OCI-LY7 (cell line): Measurements from ENCODE around the gene PILRB. TPM values are rescaled to one million over a fixed set of nuclear protein-coding genes. Genes with fewer than 3 reads are reported as not detected.

Experiments used
- BruUV-seq: library from RNA; stranded (reverse); fragments of 400-500 nt; replicated peaks from 2 replicates; lab custom pipeline; 2021; lab: Mats Ljungman, UMichigan
- CTCF ChIA-PET: fragments of 300-600 bp; sonication (Branson Sonifier 250); formaldehyde crosslinking; loops from one replicate; lab custom pipeline; 2022; ENCODE audit warnings: antibody characterized with exemption; ENCODE audit not compliant: unreplicated experiment; lab: Charles Lee
- POLR2A ChIA-PET: fragments of 300-600 bp; sonication (Branson Sonifier 250); formaldehyde crosslinking; loops from one replicate; lab custom pipeline; 2022; ENCODE audit warnings: antibody characterized with exemption; lab: Charles Lee
- DNase-seq: peaks from one replicate; pipeline ENCODE4 v3.0.0-alpha.2; 2015; ENCODE audit warnings: low spot score
- H2AFZ ChIP-seq: fragments of 200-600 bp; sonication (generic), shearing (Covaris generic); 2 replicates; pipeline ENCODE4 v1.6.1; 2014; ENCODE audit warnings: mild to moderate bottlenecking, antibody characterized with exemption, low read length, moderate library complexity
- H3K27ac ChIP-seq: fragments of 200-600 bp; sonication (generic); 2 replicates; pipeline ENCODE4 v1.5.1; 2014; ENCODE audit warnings: mixed run types, low read depth, mild to moderate bottlenecking, moderate library complexity, low read length, inconsistent platforms; ENCODE audit not compliant: poor library complexity, severe bottlenecking
- H3K36me3 ChIP-seq: fragments of 200-600 bp; sonication (generic); 2 replicates; pipeline ENCODE4 v1.6.1; 2014; ENCODE audit warnings: mild to moderate bottlenecking, antibody characterized with exemption, low read length, moderate library complexity, mixed read lengths; ENCODE audit not compliant: insufficient read depth
- H3K4me1 ChIP-seq: fragments of 200-600 bp; sonication (generic); 2 replicates; pipeline ENCODE4 v1.5.1; 2014; ENCODE audit warnings: mild to moderate bottlenecking, low read length; ENCODE audit not compliant: insufficient read depth, poor library complexity, severe bottlenecking
- H3K4me2 ChIP-seq: fragments of 200-600 bp; sonication (generic); 2 replicates; pipeline ENCODE4 v1.6.1; 2014; ENCODE audit warnings: mild to moderate bottlenecking, low read length
- H3K4me3 ChIP-seq: fragments of 200-600 bp; sonication (generic); 2 replicates; pipeline ENCODE4 v1.5.1; 2014; ENCODE audit warnings: mild to moderate bottlenecking, low read depth, low read length; ENCODE audit not compliant: poor library complexity, severe bottlenecking
- H3K79me2 ChIP-seq: fragments of 200-600 bp; sonication (generic); 2 replicates; pipeline ENCODE4 v1.6.1; 2016; ENCODE audit warnings: low read depth, mild to moderate bottlenecking, low read length, moderate library complexity, mixed read lengths; ENCODE audit not compliant: insufficient read depth
- H3K9me2 ChIP-seq: fragments of 200-600 bp; sonication (generic); 2 replicates; pipeline ENCODE4 v1.6.1; 2016; ENCODE audit warnings: mild to moderate bottlenecking, low read length, mixed read lengths; ENCODE audit not compliant: insufficient read depth
- H3K9me3 ChIP-seq: fragments of 200-600 bp; sonication (generic); 2 replicates; pipeline ENCODE4 v1.6.1; 2014; ENCODE audit warnings: mild to moderate bottlenecking, mixed run types, low read length, mixed read lengths
- H4K20me1 ChIP-seq: fragments of 200-600 bp; sonication (generic); 2 replicates; pipeline ENCODE4 v1.6.1; 2014; ENCODE audit warnings: mild to moderate bottlenecking, antibody characterized with exemption, low read length, moderate library complexity, mixed read lengths; ENCODE audit not compliant: insufficient read depth
- EZH2phosphoT487 ChIP-seq: fragments of 200-600 bp; sonication (generic); IDR thresholded peaks from 2 replicates; pipeline ENCODE4 v1.6.1; 2018; ENCODE audit warnings: low read depth, borderline replicate concordance, mild to moderate bottlenecking, mixed run types, antibody characterized with exemption, low read length, moderate library complexity, mixed read lengths
- intact Hi-C: fragments of 100-400 bp; cut with micrococcal nuclease; formaldehyde crosslinking; loops from one replicate; pipeline ENCODE4 v1.10.0; 2022; ENCODE audit not compliant: unreplicated experiment
- small RNA-seq: library from RNA; depleted of rRNA; stranded (forward); fragments of <200 nt; gene quantifications from one replicate; pipeline ENCODE3, GENCODE V24; 2014
- total RNA-seq, 2 experiments: library from RNA; depleted of rRNA in 1 of 2; stranded (reverse); fragments of >200 nt in 1 of 2; shearing (Covaris generic) in 1 of 2; gene quantifications; 2 replicates each; pipeline ENCODE4 v1.2.3, GENCODE V29; 2014 to 2022
- TF ChIP-seq, protein P1 (sequence below): fragments of 200-600 bp; sonication (generic); conservative IDR thresholded peaks from 2 replicates; pipeline ENCODE4 v1.5.1; 2014; ENCODE audit warnings: mild to moderate bottlenecking, antibody characterized with exemption, low read length, moderate library complexity, mixed read lengths

Gene PILRB
- total RNA-seq, 2 experiments from 2014 or later, result 95.0 to 102 TPM

DNA sequence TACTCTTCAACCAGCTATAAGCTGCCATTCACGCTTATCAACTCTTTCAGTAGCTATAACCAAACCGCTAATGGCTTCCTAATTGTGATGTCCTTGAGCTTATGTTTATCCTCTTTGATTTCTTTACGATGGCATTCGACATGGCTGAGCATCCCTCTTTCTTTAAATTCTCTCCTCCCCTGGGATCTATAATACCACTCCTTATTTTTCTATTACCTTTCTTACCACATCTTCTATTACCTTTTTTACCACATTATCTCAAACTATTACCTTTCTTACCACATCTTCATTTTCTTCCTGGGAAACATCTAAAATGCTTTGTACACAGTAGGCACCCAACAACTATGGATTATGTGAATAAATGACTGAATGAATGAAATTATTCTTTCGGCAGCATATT lies 57.5 kb downstream of the PILRB start:
- Histone ChIP-seq H3K4me3 (no peak overlapping the region), H2AFZ (no peak overlapping the region), H3K4me1 (peaks cover 23% of the 10 kb centered on the region), H3K4me2 (no peak overlapping the region), H3K36me3 (no peaks in the 10 kb centered on the region), H4K20me1 (no peaks in the 10 kb centered on the region), H3K9me3 (no peaks in the 10 kb centered on the region), H3K9me2 (no peaks in the 10 kb centered on the region), H3K79me2 (no peaks in the 10 kb centered on the region), H3K27ac (no peak overlapping the region)
- CTCF ChIA-PET, result interaction anchor here (0.6 kb wide), 1 partner anchor 8 kb away, joined by 3 read pairs; no protein-coding TSS in a partner anchor
- POLR2A ChIA-PET, result interaction anchor here (0.5 to 1.4 kb wide), 3 partner anchors 13 to 694 kb away, joined by 4 to 5 read pairs (median 4); partner anchors contain the start of gene ZCWPW1
- DNase-seq, result no peak
- BruUV-seq, result no TSS peak
- intact Hi-C loops, result no loop called here
- TF ChIP-seq, protein P1, sequence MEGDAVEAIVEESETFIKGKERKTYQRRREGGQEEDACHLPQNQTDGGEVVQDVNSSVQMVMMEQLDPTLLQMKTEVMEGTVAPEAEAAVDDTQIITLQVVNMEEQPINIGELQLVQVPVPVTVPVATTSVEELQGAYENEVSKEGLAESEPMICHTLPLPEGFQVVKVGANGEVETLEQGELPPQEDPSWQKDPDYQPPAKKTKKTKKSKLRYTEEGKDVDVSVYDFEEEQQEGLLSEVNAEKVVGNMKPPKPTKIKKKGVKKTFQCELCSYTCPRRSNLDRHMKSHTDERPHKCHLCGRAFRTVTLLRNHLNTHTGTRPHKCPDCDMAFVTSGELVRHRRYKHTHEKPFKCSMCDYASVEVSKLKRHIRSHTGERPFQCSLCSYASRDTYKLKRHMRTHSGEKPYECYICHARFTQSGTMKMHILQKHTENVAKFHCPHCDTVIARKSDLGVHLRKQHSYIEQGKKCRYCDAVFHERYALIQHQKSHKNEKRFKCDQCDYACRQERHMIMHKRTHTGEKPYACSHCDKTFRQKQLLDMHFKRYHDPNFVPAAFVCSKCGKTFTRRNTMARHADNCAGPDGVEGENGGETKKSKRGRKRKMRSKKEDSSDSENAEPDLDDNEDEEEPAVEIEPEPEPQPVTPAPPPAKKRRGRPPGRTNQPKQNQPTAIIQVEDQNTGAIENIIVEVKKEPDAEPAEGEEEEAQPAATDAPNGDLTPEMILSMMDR, result no peak
- no peak for TF ChIP-seq EZH2phosphoT487

Small RNAs within 50 kb of the gene (small RNA-seq; reads per million reads assigned to genes)
- not detected for gene RF00019

Other genes with a start within 250 kb of the PILRB start
- gene TAF6, start 238.8 kb upstream of the PILRB start, total RNA-seq (2014; rRNA removed; shearing (Covaris generic)), result 28.0 and 35.4 TPM in 2 replicates
- gene TAF6, start 238.8 kb upstream of the PILRB start, total RNA-seq (2022), result 71.0 and 76.5 TPM in 2 replicates
- 20.9 and 24.5 TPM in 2 replicates for gene CNPY4, start 238.5 kb upstream of the PILRB start, total RNA-seq (2014; rRNA removed; shearing (Covaris generic))
- gene CNPY4, start 238.5 kb upstream of the PILRB start, total RNA-seq (2022), result 25.8 and 26.7 TPM in 2 replicates
- gene MBLAC1, start 231.2 kb upstream of the PILRB start, total RNA-seq (2014; rRNA removed; shearing (Covaris generic)), result 4.4 and 4.8 TPM in 2 replicates
- gene MBLAC1, start 231.2 kb upstream of the PILRB start, total RNA-seq (2022), result 3.7 and 4.5 TPM in 2 replicates
- 243 and 263 TPM in 2 replicates for gene LAMTOR4, start 209.2 kb upstream of the PILRB start, total RNA-seq (2014; rRNA removed; shearing (Covaris generic))
- 207 and 237 TPM in 2 replicates for gene LAMTOR4, start 209.2 kb upstream of the PILRB start, total RNA-seq (2022)
- 30.6 and 38.8 TPM in 2 replicates for gene TRAPPC14, start 199.4 kb upstream of the PILRB start, total RNA-seq (2014; rRNA removed; shearing (Covaris generic))
- gene TRAPPC14, start 199.4 kb upstream of the PILRB start, total RNA-seq (2022), result 41.6 and 49.9 TPM in 2 replicates
- gene GAL3ST4, start 189.5 kb upstream of the PILRB start, total RNA-seq (2014; rRNA removed; shearing (Covaris generic)), result 3.9 and 4.6 TPM in 2 replicates
- gene GAL3ST4, start 189.5 kb upstream of the PILRB start, total RNA-seq (2022), result 5.2 and 6.1 TPM in 2 replicates
- 20.2 and 33.2 TPM in 2 replicates for gene GPC2, start 180.7 kb upstream of the PILRB start, total RNA-seq (2014; rRNA removed; shearing (Covaris generic))
- 23.2 and 31.7 TPM in 2 replicates for gene GPC2, start 180.7 kb upstream of the PILRB start, total RNA-seq (2022)
- gene STAG3, start 180.2 kb upstream of the PILRB start, total RNA-seq (2014; rRNA removed; shearing (Covaris generic)), result 56.1 and 82.8 TPM in 2 replicates
- 70.2 and 79.2 TPM in 2 replicates for gene STAG3, start 180.2 kb upstream of the PILRB start, total RNA-seq (2022)
- 61.5 and 83.3 TPM in 2 replicates for gene PVRIG, start 138.2 kb upstream of the PILRB start, total RNA-seq (2014; rRNA removed; shearing (Covaris generic))
- gene PVRIG, start 138.2 kb upstream of the PILRB start, total RNA-seq (2022), result 86.6 and 99.4 TPM in 2 replicates
- not detected in 2 replicates for gene SPDYE3, start 50.4 kb upstream of the PILRB start, total RNA-seq (2014; rRNA removed; shearing (Covaris generic))
- not detected in 2 replicates for gene SPDYE3, start 50.4 kb upstream of the PILRB start, total RNA-seq (2022)
- gene PILRA, start 15.4 kb downstream of the PILRB start, total RNA-seq (2014; rRNA removed; shearing (Covaris generic)), result 6.4 and 8.0 TPM in 2 replicates
- 13.5 and 16.0 TPM in 2 replicates for gene PILRA, start 15.4 kb downstream of the PILRB start, total RNA-seq (2022)
- gene ZCWPW1, start 70.6 kb downstream of the PILRB start, total RNA-seq (2014; rRNA removed; shearing (Covaris generic)), result 4.1 and 10.9 TPM in 2 replicates
- gene ZCWPW1, start 70.6 kb downstream of the PILRB start, total RNA-seq (2022), result 10.8 and 11.9 TPM in 2 replicates
- gene MEPCE, start 71.7 kb downstream of the PILRB start, total RNA-seq (2014; rRNA removed; shearing (Covaris generic)), result 37.9 and 44.2 TPM in 2 replicates
- 54.1 and 65.6 TPM in 2 replicates for gene MEPCE, start 71.7 kb downstream of the PILRB start, total RNA-seq (2022)
- 127 and 137 TPM in 2 replicates for gene PPP1R35, start 78.4 kb downstream of the PILRB start, total RNA-seq (2014; rRNA removed; shearing (Covaris generic))
- gene PPP1R35, start 78.4 kb downstream of the PILRB start, total RNA-seq (2022), result 86.9 and 90.6 TPM in 2 replicates
- 0.54 and 1.6 TPM in 2 replicates for gene SPACDR, start 106.1 kb downstream of the PILRB start, total RNA-seq (2014; rRNA removed; shearing (Covaris generic))
- 2.4 and 3.7 TPM in 2 replicates for gene SPACDR, start 106.1 kb downstream of the PILRB start, total RNA-seq (2022)
- gene TSC22D4, start 121.1 kb downstream of the PILRB start, total RNA-seq (2014; rRNA removed; shearing (Covaris generic)), result 38.5 and 41.4 TPM in 2 replicates
- 75.4 and 76.6 TPM in 2 replicates for gene TSC22D4, start 121.1 kb downstream of the PILRB start, total RNA-seq (2022)
- 0.08 and 0.98 TPM in 2 replicates for gene NYAP1, start 125.8 kb downstream of the PILRB start, total RNA-seq (2014; rRNA removed; shearing (Covaris generic))
- 0.10 and 0.50 TPM in 2 replicates for gene NYAP1, start 125.8 kb downstream of the PILRB start, total RNA-seq (2022)
- 7.9 and 11.5 TPM in 2 replicates for gene AGFG2, start 181.1 kb downstream of the PILRB start, total RNA-seq (2014; rRNA removed; shearing (Covaris generic))
- 15.2 and 17.1 TPM in 2 replicates for gene AGFG2, start 181.1 kb downstream of the PILRB start, total RNA-seq (2022)
- gene SAP25, start 215.8 kb downstream of the PILRB start, total RNA-seq (2014; rRNA removed; shearing (Covaris generic)), result 1.2 and 1.5 TPM in 2 replicates
- gene SAP25, start 215.8 kb downstream of the PILRB start, total RNA-seq (2022), result 12.7 and 14.0 TPM in 2 replicates
- 30.3 and 39.2 TPM in 2 replicates for gene LRCH4, start 228.0 kb downstream of the PILRB start, total RNA-seq (2014; rRNA removed; shearing (Covaris generic))
- 72.0 and 75.5 TPM in 2 replicates for gene LRCH4, start 228.0 kb downstream of the PILRB start, total RNA-seq (2022)
- 0.16 TPM in 1 of 2 replicates, not detected in the other for gene FBXO24, start 228.2 kb downstream of the PILRB start, total RNA-seq (2014; rRNA removed; shearing (Covaris generic))
- 1.2 and 1.7 TPM in 2 replicates for gene FBXO24, start 228.2 kb downstream of the PILRB start, total RNA-seq (2022)
- 8.8 and 27.6 TPM in 2 replicates for gene PCOLCE, start 244.2 kb downstream of the PILRB start, total RNA-seq (2014; rRNA removed; shearing (Covaris generic))
- 32.3 and 38.3 TPM in 2 replicates for gene PCOLCE, start 244.2 kb downstream of the PILRB start, total RNA-seq (2022)